GM12875 (cell line): Measurements from ENCODE around the gene MYL11.

Experiments
- H3K4me3 ChIP-seq: one replicate; pipeline ENCODE4 v1.5.1; 2011; ENCODE audit warnings: low read depth, low read length, control low read depth
- CTCF ChIP-seq: IDR thresholded peaks from 2 replicates; pipeline ENCODE4 v1.5.1; 2011; ENCODE audit warnings: low read depth, mild to moderate bottlenecking, control low read depth, inconsistent platforms, low read length, moderate library complexity, borderline replicate concordance; ENCODE audit not compliant: insufficient read depth

The MYL11 gene

DNA sequence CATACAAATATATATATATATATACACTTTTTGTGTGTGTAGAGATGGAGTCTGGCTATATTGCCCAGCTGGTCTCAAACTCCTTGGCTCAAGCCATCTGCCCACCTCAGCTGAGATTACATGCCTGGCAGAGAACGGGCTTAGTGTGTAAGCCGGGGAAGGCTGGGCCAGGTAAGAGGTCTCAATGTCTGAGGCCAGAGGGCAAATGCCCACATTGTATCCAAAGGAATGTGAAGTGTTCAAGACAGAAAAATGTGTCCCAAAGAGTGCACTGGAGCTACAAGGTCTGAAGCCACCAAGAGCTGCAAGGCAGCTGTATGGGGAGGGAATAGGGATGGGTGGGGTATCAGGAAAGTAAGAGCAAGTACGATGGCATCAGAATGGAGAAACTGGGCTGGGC lies 28.3 kb upstream of the MYL11 start:
- TF ChIP-seq CTCF = no peak
- no peak overlapping the region for H3K4me3 ChIP-seq

DNA sequence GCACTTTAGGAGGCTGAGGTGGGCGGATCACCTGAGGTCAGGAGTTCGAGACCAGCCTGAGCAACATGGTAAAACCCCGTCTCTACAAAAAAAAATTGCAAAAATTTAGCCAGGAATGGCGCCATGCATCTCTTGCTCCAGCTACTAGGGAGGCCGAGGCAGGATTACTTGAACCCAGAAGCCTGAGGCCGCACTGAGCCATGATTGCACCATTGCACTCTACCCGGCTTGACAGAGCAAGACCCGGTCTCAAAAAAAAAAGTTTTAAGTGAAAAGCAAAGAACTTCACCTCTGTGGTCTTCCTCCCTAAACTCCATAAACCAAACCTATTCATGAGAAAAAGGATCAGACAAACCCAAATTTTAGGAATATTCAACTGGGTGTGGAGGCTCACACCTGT lies 26.5 kb upstream of the MYL11 start:
- no peak for TF ChIP-seq CTCF
- H3K4me3 ChIP-seq = no peak overlapping the region

DNA sequence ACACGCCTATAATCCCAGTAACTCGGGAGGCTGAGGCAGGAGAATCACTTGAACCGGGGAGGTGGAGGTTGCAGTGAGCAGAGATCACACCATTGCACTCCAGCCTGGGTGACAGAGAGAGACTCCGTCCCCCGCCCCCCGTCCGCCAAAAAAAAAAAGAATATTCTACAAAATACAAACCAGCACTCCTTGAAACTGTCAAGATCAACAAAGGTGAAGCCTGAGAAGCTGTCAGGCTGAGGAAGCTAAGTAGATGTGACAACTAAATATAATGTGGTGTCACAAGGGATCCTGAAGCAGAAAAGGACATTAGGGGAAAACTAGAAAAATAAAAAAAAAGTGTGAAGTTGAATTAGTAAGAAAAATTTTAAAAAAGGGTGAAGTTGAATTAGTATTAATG lies 25.7 kb upstream of the MYL11 start:
- no peak for TF ChIP-seq CTCF
- H3K4me3 ChIP-seq = no peak overlapping the region

DNA sequence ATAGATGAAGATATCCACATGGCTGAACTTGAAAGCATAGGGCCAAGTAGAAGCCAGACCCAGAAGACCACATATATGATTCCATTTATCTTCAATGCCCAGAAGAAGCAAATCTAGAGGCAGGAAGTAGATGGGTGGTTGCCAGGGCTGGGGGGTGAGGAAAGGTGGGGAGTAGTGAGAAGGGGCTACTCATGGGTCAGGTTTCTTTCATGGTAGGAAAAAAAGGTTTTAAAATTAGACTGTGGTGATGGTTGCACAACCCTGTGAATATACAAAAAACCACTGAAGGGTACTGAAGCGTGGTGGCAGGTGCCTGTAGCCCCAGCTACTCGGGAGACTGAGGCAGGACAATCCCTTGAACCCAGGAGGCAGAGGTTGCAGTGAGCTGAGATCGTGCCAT lies 24.9 kb upstream of the MYL11 start:
- no peak overlapping the region for H3K4me3 ChIP-seq
- no peak for TF ChIP-seq CTCF

DNA sequence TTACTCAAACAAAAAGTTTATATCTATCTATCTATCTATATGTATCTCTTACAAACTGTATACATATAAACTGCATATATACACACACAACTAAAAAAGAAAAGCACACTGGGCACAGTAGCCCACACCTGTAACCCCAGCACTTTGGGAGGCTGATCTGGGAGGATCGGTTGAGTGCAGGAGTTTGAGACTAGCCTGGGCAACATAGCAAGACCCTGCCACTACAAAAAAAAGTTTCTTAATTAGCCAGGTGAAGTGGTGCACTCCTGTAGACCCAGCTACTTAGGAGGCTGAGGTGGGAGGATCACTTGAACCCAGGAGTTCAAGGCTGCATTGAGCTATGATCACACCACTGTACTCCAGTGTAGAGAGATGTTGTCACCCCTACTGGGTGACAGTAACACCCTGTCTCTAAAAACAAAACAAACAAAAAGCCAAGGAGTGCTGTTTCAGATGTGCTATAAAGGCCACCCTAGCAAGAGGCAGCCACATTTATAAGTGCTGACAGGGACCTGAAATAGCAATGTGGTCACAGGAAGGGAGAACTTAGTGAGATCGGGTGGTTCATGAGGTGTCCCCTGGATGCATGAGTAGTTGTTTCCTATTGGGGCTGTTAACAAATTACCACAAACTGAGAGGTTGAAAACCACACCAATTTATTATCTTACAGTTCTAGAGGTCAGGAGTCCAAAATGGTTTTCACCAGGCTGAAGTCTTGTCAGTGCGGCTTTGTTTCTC lies 24.3 kb upstream of the MYL11 start:
- TF ChIP-seq CTCF = no peak
- H3K4me3 ChIP-seq = no peak overlapping the region

- TF ChIP-seq CTCF = no peak
- H3K4me3 ChIP-seq = no peak overlapping the region
These were observed 23.6 kb upstream of the MYL11 start for GRCh38 chr16:30351001-30351441.
